PC-9 (cell line): Measurements from ENCODE around the gene COPZ2.

Experiments used
- EZH2 ChIP-seq: fragments of 200-600 bp; sonication (generic); IDR thresholded peaks from 2 replicates; pipeline ENCODE4 v1.8.0; 2017; ENCODE audit warnings: antibody characterized with exemption, low read depth
- TF ChIP-seq, protein P1 (sequence below): fragments of 200-600 bp; sonication (generic); conservative IDR thresholded peaks from 2 replicates; pipeline ENCODE4 v1.6.1; 2017; ENCODE audit warnings: mixed run types, antibody characterized with exemption, mild to moderate bottlenecking, moderate library complexity

DNA sequence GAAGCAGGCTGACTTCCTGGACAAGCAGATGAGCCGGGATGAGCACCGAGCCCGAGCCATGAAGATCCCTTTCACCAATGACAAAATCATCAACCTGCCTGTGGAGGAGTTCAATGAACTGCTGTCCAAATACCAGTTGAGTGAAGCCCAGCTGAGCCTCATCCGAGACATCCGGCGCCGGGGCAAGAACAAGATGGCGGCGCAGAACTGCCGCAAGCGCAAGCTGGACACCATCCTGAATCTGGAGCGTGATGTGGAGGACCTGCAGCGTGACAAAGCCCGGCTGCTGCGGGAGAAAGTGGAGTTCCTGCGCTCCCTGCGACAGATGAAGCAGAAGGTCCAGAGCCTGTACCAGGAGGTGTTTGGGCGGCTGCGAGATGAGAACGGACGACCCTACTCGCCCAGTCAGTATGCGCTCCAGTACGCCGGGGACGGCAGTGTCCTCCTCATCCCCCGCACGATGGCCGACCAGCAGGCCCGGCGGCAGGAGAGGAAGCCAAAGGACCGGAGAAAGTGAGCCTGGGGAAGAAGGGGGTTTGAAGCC, 21.6 kb upstream of the COPZ2 start:
- TF ChIP-seq, protein P1, sequence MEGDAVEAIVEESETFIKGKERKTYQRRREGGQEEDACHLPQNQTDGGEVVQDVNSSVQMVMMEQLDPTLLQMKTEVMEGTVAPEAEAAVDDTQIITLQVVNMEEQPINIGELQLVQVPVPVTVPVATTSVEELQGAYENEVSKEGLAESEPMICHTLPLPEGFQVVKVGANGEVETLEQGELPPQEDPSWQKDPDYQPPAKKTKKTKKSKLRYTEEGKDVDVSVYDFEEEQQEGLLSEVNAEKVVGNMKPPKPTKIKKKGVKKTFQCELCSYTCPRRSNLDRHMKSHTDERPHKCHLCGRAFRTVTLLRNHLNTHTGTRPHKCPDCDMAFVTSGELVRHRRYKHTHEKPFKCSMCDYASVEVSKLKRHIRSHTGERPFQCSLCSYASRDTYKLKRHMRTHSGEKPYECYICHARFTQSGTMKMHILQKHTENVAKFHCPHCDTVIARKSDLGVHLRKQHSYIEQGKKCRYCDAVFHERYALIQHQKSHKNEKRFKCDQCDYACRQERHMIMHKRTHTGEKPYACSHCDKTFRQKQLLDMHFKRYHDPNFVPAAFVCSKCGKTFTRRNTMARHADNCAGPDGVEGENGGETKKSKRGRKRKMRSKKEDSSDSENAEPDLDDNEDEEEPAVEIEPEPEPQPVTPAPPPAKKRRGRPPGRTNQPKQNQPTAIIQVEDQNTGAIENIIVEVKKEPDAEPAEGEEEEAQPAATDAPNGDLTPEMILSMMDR = no peak
- no peak for TF ChIP-seq EZH2
